NCI-H146 treated with DMSO at 0.1 percent for 48 hours (cell line): ENCODE data around the gene ARHGEF11.

ENCODE experiments used
- DNase-seq: peaks from one replicate; lab custom pipeline; 2025; ENCODE audit not compliant: unreplicated experiment; lab: John Stamatoyannopoulos, UW

ARHGEF11 gene

GRCh38 chr1:156912861-156913808, 132.4 kb downstream of the ARHGEF11 start:
- DNase-seq, result no peak

GRCh38 chr1:156912310-156912709, 133.2 kb downstream of the ARHGEF11 start:
- no peak for DNase-seq

- no peak for DNase-seq
Measured at GRCh38 chr1:156911577-156912298, 133.8 kb downstream of the ARHGEF11 start.

DNA sequence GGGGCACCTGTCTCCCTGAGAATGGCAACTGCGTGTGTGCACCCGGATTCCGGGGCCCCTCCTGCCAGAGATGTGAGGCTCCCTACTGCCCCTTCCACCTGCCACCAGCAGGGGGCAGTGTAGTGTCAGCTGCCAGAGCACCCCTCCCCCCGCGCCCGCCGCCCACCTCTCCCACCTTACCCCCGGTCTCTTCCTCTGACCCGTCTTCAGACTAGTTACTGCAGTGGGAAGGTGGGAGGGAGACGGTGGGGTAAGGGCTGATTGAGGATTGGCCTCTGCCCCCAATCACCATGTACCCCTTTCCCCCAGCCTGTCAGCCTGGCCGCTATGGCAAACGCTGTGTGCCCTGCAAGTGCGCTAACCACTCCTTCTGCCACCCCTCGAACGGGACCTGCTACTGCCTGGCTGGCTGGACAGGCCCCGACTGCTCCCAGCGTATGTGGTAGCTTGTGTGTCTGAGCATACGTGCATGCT, 135.2 kb downstream of the ARHGEF11 start:
- DNase-seq, result no peak

DNA sequence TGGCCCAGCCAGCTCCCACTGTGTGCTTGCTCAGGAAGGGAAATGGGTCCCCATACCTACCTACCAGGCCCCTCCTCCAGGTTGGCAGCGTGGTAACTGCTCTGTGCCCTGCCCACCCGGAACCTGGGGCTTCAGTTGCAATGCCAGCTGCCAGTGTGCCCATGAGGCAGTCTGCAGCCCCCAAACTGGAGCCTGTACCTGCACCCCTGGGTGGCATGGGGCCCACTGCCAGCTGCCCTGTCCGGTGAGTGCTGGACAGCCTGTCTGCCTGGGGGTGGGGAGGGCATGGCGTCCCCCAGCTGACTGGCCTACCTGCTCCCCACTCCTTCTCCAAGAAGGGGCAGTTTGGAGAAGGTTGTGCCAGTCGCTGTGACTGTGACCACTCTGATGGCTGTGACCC, 135.9 kb downstream of the ARHGEF11 start:
- DNase-seq, result no peak

GRCh38 chr1:156908955-156909354, 136.6 kb downstream of the ARHGEF11 start:
- no peak for DNase-seq

DNA sequence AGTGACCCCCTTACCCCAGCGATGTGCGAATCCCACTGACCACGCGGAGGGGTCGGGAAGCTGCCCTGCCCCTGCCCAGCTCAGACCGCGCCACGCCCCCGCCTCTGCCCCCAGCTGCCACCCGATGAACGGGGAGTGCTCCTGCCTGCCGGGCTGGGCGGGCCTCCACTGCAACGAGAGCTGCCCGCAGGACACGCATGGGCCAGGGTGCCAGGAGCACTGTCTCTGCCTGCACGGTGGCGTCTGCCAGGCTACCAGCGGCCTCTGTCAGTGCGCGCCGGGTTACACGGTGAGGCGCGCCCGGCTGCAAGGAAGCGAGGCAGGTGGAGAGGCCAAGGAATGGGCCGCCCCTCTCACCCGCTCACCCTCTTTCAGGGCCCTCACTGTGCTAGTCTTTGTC, 137.0 kb downstream of the ARHGEF11 start:
- DNase-seq, result no peak

- no peak for DNase-seq
Measured at GRCh38 chr1:156906206-156906906, 139.2 kb downstream of the ARHGEF11 start.

- DNase-seq, result no peak
Measured at GRCh38 chr1:156905651-156906050, 139.9 kb downstream of the ARHGEF11 start.

- no peak for DNase-seq
Measured at GRCh38 chr1:156905176-156905575, 140.4 kb downstream of the ARHGEF11 start.

DNA sequence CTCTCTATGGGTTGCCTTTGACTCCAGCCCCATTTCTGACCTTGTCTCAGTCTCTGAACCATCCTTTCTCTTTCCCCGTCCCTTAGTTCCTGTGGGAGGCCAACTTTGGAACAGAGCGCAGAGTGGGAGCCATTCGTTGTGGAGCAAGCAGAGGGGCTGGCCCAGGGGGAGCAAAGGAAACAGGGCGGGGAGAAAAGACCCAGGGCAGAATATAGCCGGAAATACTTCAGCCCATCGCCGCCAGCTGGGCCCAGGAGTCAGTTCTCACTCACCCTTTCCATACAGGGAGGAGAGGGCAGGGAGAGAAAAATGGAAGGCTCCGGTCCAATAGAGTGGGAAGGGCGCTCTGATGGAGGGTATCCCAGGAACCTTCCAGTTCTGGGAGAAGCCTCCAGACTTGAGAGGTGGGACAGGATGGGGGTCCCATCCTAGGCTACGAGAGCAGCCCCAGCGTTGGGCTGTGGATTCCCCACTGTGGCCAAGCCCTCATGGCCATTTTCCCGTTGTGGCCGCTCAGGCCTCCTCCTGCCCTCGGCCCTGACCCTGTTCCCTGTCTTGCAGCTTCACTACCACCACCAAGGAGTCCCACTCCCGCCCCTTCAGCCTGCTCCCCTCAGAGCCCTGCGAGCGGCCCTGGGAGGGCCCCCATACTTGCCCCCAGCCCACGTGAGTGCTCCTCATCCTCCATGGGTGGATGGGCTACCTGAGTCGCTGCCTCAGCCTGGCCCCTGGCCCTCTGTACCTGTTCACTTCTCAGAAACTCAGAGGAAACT, 141.2 kb downstream of the ARHGEF11 start:
- DNase-seq, result no peak

DNA sequence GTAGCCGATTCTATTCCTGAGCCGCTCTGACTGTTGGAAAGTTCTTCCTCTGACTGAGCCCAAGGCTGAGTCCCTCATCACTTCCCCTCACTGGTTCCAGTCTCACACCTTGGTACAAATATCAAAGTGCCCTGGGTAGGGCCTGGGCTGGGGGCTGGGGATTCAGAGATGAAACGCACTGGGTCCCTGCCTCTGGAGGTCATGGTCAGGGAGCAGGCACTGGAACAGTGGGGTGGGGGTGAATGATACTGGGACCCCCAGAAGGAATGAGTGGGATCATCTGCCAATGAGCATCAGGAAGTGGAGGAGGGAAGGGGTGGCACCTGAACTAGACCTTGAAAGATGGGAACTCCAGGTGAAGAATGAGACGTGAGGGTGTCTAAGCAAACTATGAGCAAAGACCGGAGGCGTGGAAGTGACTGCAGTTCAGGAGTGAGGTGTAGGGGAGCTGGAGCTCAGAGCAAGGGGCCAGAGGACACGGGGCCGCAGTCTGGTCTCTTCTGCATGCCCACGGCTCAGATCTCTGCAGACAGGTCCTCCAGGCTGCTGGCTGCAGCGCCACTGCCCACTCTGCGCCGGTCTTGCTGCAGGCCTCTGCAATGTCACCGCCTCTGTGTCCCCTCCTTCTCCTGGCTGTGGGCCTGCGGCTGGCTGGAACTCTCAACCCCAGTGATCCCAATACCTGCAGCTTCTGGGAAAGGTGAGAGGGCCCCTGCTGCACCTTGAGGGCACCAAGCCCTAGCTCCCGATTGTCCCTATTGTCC, 142.0 kb downstream of the ARHGEF11 start:
- DNase-seq, result no peak

GRCh38 chr1:156901966-156902915, 143.3 kb downstream of the ARHGEF11 start:
- DNase-seq, result no peak

DNA sequence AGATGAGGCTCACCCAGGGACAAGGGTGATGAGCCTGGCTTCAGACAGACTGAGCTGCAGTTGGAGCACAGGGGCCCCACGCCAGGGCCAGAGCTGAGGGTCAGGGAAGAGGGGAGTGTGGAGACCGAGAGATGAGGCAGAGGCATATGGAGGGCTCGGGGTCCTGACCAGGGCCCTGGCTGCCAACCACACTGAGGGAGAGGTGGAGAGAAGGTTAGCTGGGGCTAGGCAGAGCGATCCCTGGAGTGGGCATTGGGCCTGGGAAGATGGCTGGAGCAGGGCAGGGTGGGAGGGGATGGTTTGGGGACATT, 144.0 kb downstream of the ARHGEF11 start:
- no peak for DNase-seq

DNA sequence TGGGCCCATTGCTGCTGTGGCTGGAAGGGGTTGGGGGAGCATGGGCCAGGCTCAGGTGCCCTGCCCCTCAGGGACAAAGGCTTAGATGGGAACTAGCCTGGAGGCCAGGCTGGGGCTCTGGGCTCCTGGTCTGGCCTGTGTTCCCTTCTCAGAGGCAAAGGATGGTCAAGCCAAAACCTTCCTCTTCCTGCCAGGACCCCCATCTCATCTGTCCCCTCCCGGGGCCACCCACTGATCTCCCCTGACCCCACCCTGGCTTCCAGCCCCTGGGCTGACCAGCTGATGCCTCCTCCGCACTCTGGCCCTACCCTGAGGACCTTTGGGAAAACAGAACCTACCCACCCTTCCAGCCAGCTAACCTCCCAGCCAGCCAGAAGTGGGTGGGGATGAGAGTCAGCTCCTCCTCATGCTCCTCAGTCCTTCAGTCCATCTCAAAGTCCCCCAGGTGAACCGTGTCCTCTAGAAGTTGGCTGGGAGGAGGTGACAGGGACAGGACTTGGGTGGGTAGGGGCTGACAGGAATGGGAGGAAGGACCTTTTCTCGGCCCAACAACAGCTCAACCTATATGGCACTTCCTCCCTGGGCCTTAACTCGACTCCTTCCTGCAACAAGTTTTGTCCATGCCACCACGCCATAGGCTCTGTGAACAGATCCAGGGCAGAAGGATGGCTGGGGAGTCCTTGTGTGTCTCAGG, 144.5 kb downstream of the ARHGEF11 start:
- no peak for DNase-seq

GRCh38 chr1:156899956-156900718, 145.4 kb downstream of the ARHGEF11 start:
- no peak for DNase-seq

GRCh38 chr1:156898971-156899664, 146.4 kb downstream of the ARHGEF11 start:
- no peak for DNase-seq
